SU-DHL-6 (cell line): Measurements from ENCODE around the gene AGPAT3.

Source experiments
- H2AFZ ChIP-seq: fragments of 200-600 bp; sonication (generic); 2 replicates; pipeline ENCODE4 v1.6.1; 2014; ENCODE audit warnings: low read depth, mild to moderate bottlenecking, moderate library complexity, mixed read lengths, antibody characterized with exemption, low read length; ENCODE audit not compliant: severe bottlenecking
- H3F3A ChIP-seq: fragments of 200-600 bp; shearing (Covaris generic); 2 replicates; pipeline ENCODE4 v1.6.0; 2016; ENCODE audit warnings: antibody characterized with exemption, mild to moderate bottlenecking; ENCODE audit not compliant: insufficient read depth
- H3K27ac ChIP-seq: fragments of 200-600 bp; sonication (generic); 2 replicates; pipeline ENCODE4 v1.5.1; 2016; ENCODE audit warnings: low read depth, mild to moderate bottlenecking, low read length, moderate library complexity, mixed read lengths
- H3K27me3 ChIP-seq: fragments of 200-600 bp; sonication (generic), shearing (Covaris generic); 2 replicates; pipeline ENCODE4 v1.6.0; 2014; ENCODE audit warnings: mild to moderate bottlenecking, low read length
- H3K36me3 ChIP-seq: fragments of 200-600 bp; sonication (generic); 2 replicates; pipeline ENCODE4 v1.6.1; 2014; ENCODE audit warnings: mild to moderate bottlenecking, low read length, mixed read lengths
- H3K4me2 ChIP-seq: fragments of 300-600, 200-600 bp; shearing (Covaris generic), sonication (generic); 2 replicates; pipeline ENCODE4 v1.6.0; 2014; ENCODE audit warnings: low read length, low read depth, mild to moderate bottlenecking; ENCODE audit not compliant: poor library complexity, severe bottlenecking
- H3K4me3 ChIP-seq: fragments of 200-600 bp; sonication (generic); 2 replicates; pipeline ENCODE4 v1.5.1; 2014; ENCODE audit warnings: antibody characterized with exemption, low read length, mild to moderate bottlenecking, mixed read lengths; ENCODE audit not compliant: insufficient read depth, poor library complexity, severe bottlenecking
- H3K79me2 ChIP-seq: fragments of 200-600 bp; sonication (generic); 2 replicates; pipeline ENCODE4 v1.6.1; 2014; ENCODE audit warnings: mild to moderate bottlenecking, low read length, moderate library complexity; ENCODE audit not compliant: insufficient read depth
- H3K9ac ChIP-seq: fragments of 200-600 bp; sonication (generic); 2 replicates; pipeline ENCODE4 v1.7.0; 2014; ENCODE audit warnings: mild to moderate bottlenecking, low read length
- H3K9me2 ChIP-seq: fragments of 200-600 bp; sonication (generic); replicated peaks from 2 replicates; pipeline ENCODE4 v1.6.1; 2014; ENCODE audit warnings: low read length; ENCODE audit not compliant: insufficient read depth
- H3K9me3 ChIP-seq: fragments of 200-600 bp; sonication (generic); 2 replicates; pipeline ENCODE4 v1.6.1; 2014; ENCODE audit warnings: low read length, mixed read lengths; ENCODE audit not compliant: insufficient read depth
- H4K20me1 ChIP-seq: fragments of 200-600 bp; sonication (generic); 2 replicates; pipeline ENCODE4 v1.6.1; 2014; ENCODE audit warnings: low read depth, mild to moderate bottlenecking, antibody characterized with exemption, low read length, moderate library complexity, mixed read lengths
- EZH2phosphoT487 ChIP-seq: fragments of 200-600 bp; sonication (generic), shearing (Covaris generic); conservative IDR thresholded peaks from 2 replicates; pipeline ENCODE4 v1.6.1; 2018; ENCODE audit warnings: mild to moderate bottlenecking, antibody characterized with exemption, low read length, moderate library complexity, mixed read lengths
- TF ChIP-seq, protein P1 (sequence below): fragments of 200-600 bp; sonication (generic); IDR thresholded peaks from one replicate; pipeline ENCODE4 v1.5.1; 2017; ENCODE audit warnings: antibody characterized with exemption, mild to moderate bottlenecking, low read length, moderate library complexity; ENCODE audit not compliant: insufficient read depth, poor library complexity, severe bottlenecking

Gene AGPAT3

GRCh38 chr21:43916691-43917514 lies 51.9 kb downstream of the AGPAT3 start:
- H3K79me2 ChIP-seq = no peaks in the 10 kb centered on the region
- H4K20me1 ChIP-seq = no peaks in the 10 kb centered on the region
- H3K9me2 ChIP-seq = no peaks in the 10 kb centered on the region
- no peaks in the 10 kb centered on the region for H3K9me3 ChIP-seq
- no peak overlapping the region for H3K27ac ChIP-seq
- no peak overlapping the region for H3K9ac ChIP-seq
- H3F3A ChIP-seq = no peaks in the 10 kb centered on the region
- H3K4me3 ChIP-seq = no peak overlapping the region
- H3K27me3 ChIP-seq = no peaks in the 10 kb centered on the region
- no peak overlapping the region for H2AFZ ChIP-seq
- H3K36me3 ChIP-seq = no peaks in the 10 kb centered on the region
- TF ChIP-seq, protein P1, sequence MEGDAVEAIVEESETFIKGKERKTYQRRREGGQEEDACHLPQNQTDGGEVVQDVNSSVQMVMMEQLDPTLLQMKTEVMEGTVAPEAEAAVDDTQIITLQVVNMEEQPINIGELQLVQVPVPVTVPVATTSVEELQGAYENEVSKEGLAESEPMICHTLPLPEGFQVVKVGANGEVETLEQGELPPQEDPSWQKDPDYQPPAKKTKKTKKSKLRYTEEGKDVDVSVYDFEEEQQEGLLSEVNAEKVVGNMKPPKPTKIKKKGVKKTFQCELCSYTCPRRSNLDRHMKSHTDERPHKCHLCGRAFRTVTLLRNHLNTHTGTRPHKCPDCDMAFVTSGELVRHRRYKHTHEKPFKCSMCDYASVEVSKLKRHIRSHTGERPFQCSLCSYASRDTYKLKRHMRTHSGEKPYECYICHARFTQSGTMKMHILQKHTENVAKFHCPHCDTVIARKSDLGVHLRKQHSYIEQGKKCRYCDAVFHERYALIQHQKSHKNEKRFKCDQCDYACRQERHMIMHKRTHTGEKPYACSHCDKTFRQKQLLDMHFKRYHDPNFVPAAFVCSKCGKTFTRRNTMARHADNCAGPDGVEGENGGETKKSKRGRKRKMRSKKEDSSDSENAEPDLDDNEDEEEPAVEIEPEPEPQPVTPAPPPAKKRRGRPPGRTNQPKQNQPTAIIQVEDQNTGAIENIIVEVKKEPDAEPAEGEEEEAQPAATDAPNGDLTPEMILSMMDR = no peak
- no peak for TF ChIP-seq EZH2phosphoT487
- peak overlapping the region; percentile 29 for H3K4me2 ChIP-seq

- no peak overlapping the region for H3K4me3 ChIP-seq
- no peaks in the 10 kb centered on the region for H3F3A ChIP-seq
- H3K27ac ChIP-seq = no peak overlapping the region
- H3K36me3 ChIP-seq = no peaks in the 10 kb centered on the region
- no peak overlapping the region for H2AFZ ChIP-seq
- H3K9me3 ChIP-seq = no peaks in the 10 kb centered on the region
- no peaks in the 10 kb centered on the region for H4K20me1 ChIP-seq
- no peaks in the 10 kb centered on the region for H3K9me2 ChIP-seq
- no peaks in the 10 kb centered on the region for H3K79me2 ChIP-seq
- TF ChIP-seq, protein P1 = no peak
- TF ChIP-seq EZH2phosphoT487 = no peak
- H3K9ac ChIP-seq = no peak overlapping the region
- peak overlapping the region; percentile 29 for H3K4me2 ChIP-seq
- H3K27me3 ChIP-seq = no peaks in the 10 kb centered on the region
These were observed 52.7 kb downstream of the AGPAT3 start for GRCh38 chr21:43917515-43918384.

DNA sequence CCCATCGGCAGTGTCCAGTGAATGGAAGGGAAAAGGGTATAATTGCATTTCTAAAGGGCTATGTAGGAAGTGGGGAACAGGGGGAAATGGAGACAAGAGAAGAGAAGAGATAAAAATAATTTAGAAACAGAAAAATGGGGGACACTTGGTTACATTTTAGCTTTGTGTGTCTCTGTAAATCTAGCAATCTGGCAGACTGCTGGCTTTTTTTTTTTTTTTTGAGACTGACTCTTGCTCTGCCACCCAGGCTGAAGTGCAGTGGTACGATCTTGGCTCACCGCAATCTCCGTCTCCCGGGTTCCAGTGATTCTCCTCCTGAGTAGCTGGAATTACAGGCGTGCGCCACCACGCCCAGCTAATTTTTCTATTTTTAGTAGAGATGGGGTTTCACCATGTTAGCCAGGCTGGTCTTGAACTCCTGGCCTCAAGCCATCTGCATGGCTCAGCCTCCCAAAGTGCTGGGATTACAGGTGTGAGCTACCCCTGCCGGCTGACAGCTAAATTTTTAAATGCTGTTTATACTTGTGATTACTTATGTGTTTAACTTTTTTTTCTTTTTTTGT lies 53.4 kb downstream of the AGPAT3 start:
- Histone ChIP-seq H3K79me2 (no peaks in the 10 kb centered on the region), H3K9me2 (no peaks in the 10 kb centered on the region)

More for the DNA sequence above, 53.4 kb downstream of the AGPAT3 start:
- no peak overlapping the region for H3K9ac ChIP-seq
- no peaks in the 10 kb centered on the region for H4K20me1 ChIP-seq
- no peak overlapping the region for H3K4me2 ChIP-seq
- H3K4me3 ChIP-seq = no peak overlapping the region
- no peak for TF ChIP-seq EZH2phosphoT487
- TF ChIP-seq, protein P1 = no peak
- H2AFZ ChIP-seq = no peak overlapping the region
- no peak overlapping the region for H3K27ac ChIP-seq
- H3K36me3 ChIP-seq = no peaks in the 10 kb centered on the region
- no peaks in the 10 kb centered on the region for H3K27me3 ChIP-seq
- no peaks in the 10 kb centered on the region for H3K9me3 ChIP-seq
- H3F3A ChIP-seq = no peaks in the 10 kb centered on the region
